T-cell (primary cell): ENCODE measurements around the gene PRMT3. TPM values are rescaled to one million over a fixed set of nuclear protein-coding genes. Genes with fewer than 3 reads are reported as not detected.
"Not testable (repeated sequence)": the region's sequence is repeated elsewhere in the genome, so short reads cannot be mapped to it uniquely, and the experiment has no call there.

Experiments
- ATAC-seq, 4 experiments: fragments of 200-7000 bp in 3 of 4; fragments of 150-1000 bp in 1 of 4; cut with Tn5 transposase; replicated peaks in 1 of 4; 1 replicate in 3 of 4; 2 replicates in 1 of 4; pipeline ENCODE4 v1.10.0; 2021; ENCODE audit warnings: moderate library complexity in 3 of 4, mild to moderate bottlenecking in 2 of 4, moderate number of reproducible peaks in 1 of 4
- CTCF ChIA-PET, 2 donors: fragments of 300-600 bp; sonication (Branson Sonifier 250); formaldehyde crosslinking; loops; one replicate each; lab custom pipeline; 2022; ENCODE audit warnings: antibody characterized with exemption in 2 of 2; lab: Charles Lee
- POLR2A ChIA-PET, 2 donors: fragments of 300-600 bp; sonication (Branson Sonifier 250); formaldehyde crosslinking; loops; one replicate each; lab custom pipeline; 2022; ENCODE audit warnings: antibody characterized with exemption in 2 of 2; lab: Charles Lee
- DNase-seq, 35 experiments: peaks; one replicate each; pipeline versions ENCODE4 v3.0.0 to v3.0.0-alpha.2; 2013 to 2023
- H3K27ac ChIP-seq: one replicate; pipeline ENCODE4 v1.5.1; 2013; ENCODE audit warnings: low read length
- H3K27me3 ChIP-seq, 2 experiments: replicated peaks in 1 of 2; 1 replicate in 1 of 2; 2 replicates in 1 of 2; pipeline versions ENCODE4 v1.6.1 to v1.7.0; 2013; ENCODE audit warnings: low read length in 1 of 2, mixed read lengths in 1 of 2; ENCODE audit not compliant: control insufficient read depth in 2 of 2, insufficient read depth in 2 of 2; ENCODE audit errors: extremely low read depth in 1 of 2
- H3K36me3 ChIP-seq, 2 donors: 1 replicate in 1 of 2; 2 replicates in 1 of 2; pipeline versions ENCODE4 v1.6.1 to v1.7.0; 2013; ENCODE audit warnings: low read length in 1 of 2; ENCODE audit not compliant: control insufficient read depth in 2 of 2, insufficient read depth in 1 of 2; ENCODE audit errors: extremely low read depth in 1 of 2
- H3K4me1 ChIP-seq, 2 experiments: 1 replicate in 1 of 2; 2 replicates in 1 of 2; pipeline versions ENCODE4 v1.6.1 to v1.7.0; 2013; ENCODE audit warnings: low read length in 2 of 2, mixed read lengths in 1 of 2; ENCODE audit not compliant: insufficient read depth in 2 of 2, control insufficient read depth in 1 of 2; ENCODE audit errors: extremely low read depth in 1 of 2
- H3K4me3 ChIP-seq, 2 donors: 1 replicate in 1 of 2; 2 replicates in 1 of 2; pipeline versions ENCODE4 v1.5.1 to v1.7.0; 2013; ENCODE audit warnings: mild to moderate bottlenecking in 2 of 2, low read length in 1 of 2, moderate library complexity in 1 of 2; ENCODE audit not compliant: control insufficient read depth in 1 of 2; ENCODE audit errors: extremely low read depth in 1 of 2
- H3K9me3 ChIP-seq: 2 replicates; pipeline ENCODE4 v1.7.0; 2013
- H3K27ac Mint-ChIP-seq, 2 donors: one replicate each; pipeline ENCODE4 v1.8.0; 2020 to 2021; ENCODE audit warnings: mild to moderate bottlenecking in 2 of 2, mixed read lengths in 2 of 2
- H3K27me3 Mint-ChIP-seq, 2 donors: one replicate each; pipeline ENCODE4 v1.8.0; 2021 to 2022; ENCODE audit warnings: mixed read lengths in 2 of 2
- H3K36me3 Mint-ChIP-seq: one replicate; pipeline ENCODE4 v1.8.0; 2021; ENCODE audit warnings: mixed read lengths
- H3K4me1 Mint-ChIP-seq, 3 donors: one replicate each; pipeline ENCODE4 v1.8.0; 2020 to 2022; ENCODE audit warnings: mixed read lengths in 3 of 3, mild to moderate bottlenecking in 1 of 3
- H3K4me3 Mint-ChIP-seq, 3 donors: one replicate each; pipeline ENCODE4 v1.8.0; 2020 to 2022; ENCODE audit warnings: mild to moderate bottlenecking in 3 of 3, mixed read lengths in 3 of 3, moderate library complexity in 3 of 3
- H3K9me3 Mint-ChIP-seq, 3 donors: one replicate each; pipeline ENCODE4 v1.8.0; 2020 to 2022; ENCODE audit warnings: mixed read lengths in 3 of 3
- WGBS: methylation state at CpG from one replicate; pipeline ENCODE4 v1.1.5; 2013; ENCODE audit warnings: missing lambda C conversion rate; ENCODE audit not compliant: insufficient coverage; 5-methylcytosine and 5-hydroxymethylcytosine counted together
- total RNA-seq, 35 experiments: library from RNA in 6 of 35; stranded (reverse) in 6 of 35; fragments of 120-200 nt in 1 of 35; gene quantifications; one replicate each; pipeline versions ENCODE4 v1.2.1 to v1.2.4 and lab custom pipeline; 2013 to 2026

The PRMT3 gene
- total RNA-seq, 5 donors from 2014 or later (not counting 1 experiment from before 2014, with no cell fraction given): 12.9 to 19.5 (median 17.2) TPM

- not testable (repeated sequence) for H3K27me3 ChIP-seq, H3K4me1 Mint-ChIP-seq, H3K27ac Mint-ChIP-seq, H3K9me3 Mint-ChIP-seq, H3K27ac ChIP-seq, H3K9me3 ChIP-seq, H3K4me3 Mint-ChIP-seq, H3K4me1 ChIP-seq, H3K4me3 ChIP-seq, H3K36me3 ChIP-seq, H3K27me3 Mint-ChIP-seq, ATAC-seq, DNase-seq
- POLR2A ChIA-PET: interaction anchor here in 1 of 2 donors (0.7 kb wide), 1 partner anchor 398 kb away, joined by 3 read pairs; no protein-coding TSS in a partner anchor
- WGBS: no CpG with 5 or more reads among the region's 1 CpG
- peaks cover 58% of the 10 kb centered on the region for H3K36me3 Mint-ChIP-seq
- CTCF ChIA-PET: interaction anchor here in 1 of 2 donors (0.5 kb wide), 1 partner anchor 75 kb away, joined by 3 read pairs; no protein-coding TSS in a partner anchor
Measured at GRCh38 chr11:20484416-20484815, 96.9 kb downstream of the PRMT3 start.

- DNase-seq (no peak), ATAC-seq (no peak)
- Mint-ChIP-seq H3K9me3 (peaks cover 0 to 6% (median 0%) of the 10 kb centered on the region in 3 donors), H3K4me3 (no peak overlapping the region), H3K4me1 (peaks cover 0 to 6% (median 0%) of the 10 kb centered on the region in 3 donors), H3K27ac (no peak overlapping the region), H3K36me3 (peaks cover 36% of the 10 kb centered on the region), H3K27me3 (no peaks in the 10 kb centered on the region)
- no peak overlapping the region for H3K4me3 ChIP-seq
- ChIA-PET CTCF (no interaction called here), POLR2A (no interaction called here)
- peaks cover 2% of the 10 kb centered on the region for H3K9me3 ChIP-seq
- no peak overlapping the region for H3K27ac ChIP-seq
- no CpG with 5 or more reads among the region's 1 CpG for WGBS
- H3K27me3 ChIP-seq: no peaks in the 10 kb centered on the region
- H3K4me1 ChIP-seq: no peaks in the 10 kb centered on the region
- no peaks in the 10 kb centered on the region for H3K36me3 ChIP-seq
Measured at GRCh38 chr11:20488352-20488751, 100.8 kb downstream of the PRMT3 start.

- no CpG with 5 or more reads among the region's 1 CpG for WGBS
- peaks cover 24% of the 10 kb centered on the region for H3K36me3 Mint-ChIP-seq
- no peak for ATAC-seq
- H3K9me3 ChIP-seq: no peaks in the 10 kb centered on the region
- H3K27me3 Mint-ChIP-seq: no peaks in the 10 kb centered on the region
- H3K27ac Mint-ChIP-seq: no peak overlapping the region
- ChIA-PET CTCF (no interaction called here), POLR2A (no interaction called here)
- DNase-seq: no peak
- no peak overlapping the region for H3K4me3 ChIP-seq
- H3K4me1 ChIP-seq: no peaks in the 10 kb centered on the region
- peaks cover 0 to 6% (median 0%) of the 10 kb centered on the region in 3 donors for H3K4me1 Mint-ChIP-seq
- H3K27ac ChIP-seq: no peak overlapping the region
- no peak overlapping the region for H3K4me3 Mint-ChIP-seq
- no peaks in the 10 kb centered on the region for H3K27me3 ChIP-seq
- H3K9me3 Mint-ChIP-seq: no peaks in the 10 kb centered on the region
- H3K36me3 ChIP-seq: peaks cover 0 to 5% of the 10 kb centered on the region in 2 donors
Measured at GRCh38 chr11:20489948-20490347, 102.4 kb downstream of the PRMT3 start.

DNA sequence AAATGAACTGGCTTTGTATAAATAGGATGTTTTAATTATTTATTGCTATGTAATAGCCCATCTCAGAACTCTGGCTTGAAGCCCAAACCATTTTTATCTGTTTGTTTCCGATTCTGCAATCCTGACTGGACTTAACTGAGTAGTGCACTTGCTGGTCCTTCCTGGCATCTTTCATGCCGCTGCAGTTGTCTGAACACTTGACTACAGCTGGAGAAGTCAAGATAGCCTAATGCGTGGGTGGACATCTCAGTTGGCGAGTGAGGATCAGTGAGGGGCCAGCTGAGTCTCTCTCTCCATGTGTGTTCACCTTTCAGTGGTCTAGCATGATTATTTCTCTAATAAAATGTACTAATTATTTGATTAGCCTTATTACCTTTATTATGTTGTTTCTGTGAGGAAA is 105.8 kb downstream of the PRMT3 start:
- Histone ChIP-seq H3K36me3 (peaks cover 0 to 22% of the 10 kb centered on the region in 2 donors), H3K4me1 (no peaks in the 10 kb centered on the region), H3K9me3 (no peaks in the 10 kb centered on the region), H3K4me3 (no peak overlapping the region), H3K27ac (no peak overlapping the region), H3K27me3 (no peaks in the 10 kb centered on the region)
- CTCF ChIA-PET: no interaction called here
- Mint-ChIP-seq H3K27me3 (no peaks in the 10 kb centered on the region), H3K36me3 (peaks cover 44% of the 10 kb centered on the region), H3K27ac (no peak overlapping the region), H3K4me1 (no peaks in the 10 kb centered on the region), H3K9me3 (no peaks in the 10 kb centered on the region), H3K4me3 (no peak overlapping the region)
- DNase-seq (no peak), ATAC-seq (no peak)
- 100% methylated on average over 4 of the region's 4 CpGs for WGBS
- POLR2A ChIA-PET: no interaction called here

- Mint-ChIP-seq H3K27ac (no peak overlapping the region), H3K27me3 (no peaks in the 10 kb centered on the region), H3K9me3 (no peaks in the 10 kb centered on the region), H3K36me3 (peaks cover 52% of the 10 kb centered on the region), H3K4me3 (no peak overlapping the region), H3K4me1 (no peaks in the 10 kb centered on the region)
- H3K36me3 ChIP-seq: peaks cover 0 to 22% of the 10 kb centered on the region in 2 donors
- ATAC-seq: no peak
- ChIA-PET CTCF (interaction anchor here (0.5 kb wide), 2 partner anchors 139 to 200 kb away, joined by 3 to 4 read pairs; no protein-coding TSS in a partner anchor), POLR2A (no interaction called here)
- WGBS: no CpG with 5 or more reads among the region's 5 CpGs
- no peak overlapping the region for H3K4me3 ChIP-seq
- no peaks in the 10 kb centered on the region for H3K9me3 ChIP-seq
- H3K27me3 ChIP-seq: no peaks in the 10 kb centered on the region
- H3K27ac ChIP-seq: no peak overlapping the region
- no peaks in the 10 kb centered on the region for H3K4me1 ChIP-seq
- no peak for DNase-seq
Measured at GRCh38 chr11:20497124-20497792, 109.7 kb downstream of the PRMT3 start.

GRCh38 chr11:20501252-20501651 is 113.7 kb downstream of the PRMT3 start:
- H3K27me3 ChIP-seq: no peaks in the 10 kb centered on the region
- H3K4me1 ChIP-seq: no peaks in the 10 kb centered on the region
- no peak for ATAC-seq
- H3K36me3 Mint-ChIP-seq: peaks cover 54% of the 10 kb centered on the region
- CTCF ChIA-PET: interaction anchor here in 1 of 2 donors (0.5 kb wide), 1 partner anchor 110 kb away, joined by 3 read pairs; no protein-coding TSS in a partner anchor
- DNase-seq: no peak
- no peaks in the 10 kb centered on the region for H3K9me3 Mint-ChIP-seq
- no peaks in the 10 kb centered on the region for H3K4me1 Mint-ChIP-seq
- H3K27ac ChIP-seq: no peak overlapping the region
- H3K27me3 Mint-ChIP-seq: no peaks in the 10 kb centered on the region
- H3K27ac Mint-ChIP-seq: no peak overlapping the region
- no peak overlapping the region for H3K4me3 ChIP-seq
- POLR2A ChIA-PET: interaction anchor here in 1 of 2 donors (0.6 kb wide), 1 partner anchor 1694 kb away, joined by 3 read pairs; no protein-coding TSS in a partner anchor
- H3K4me3 Mint-ChIP-seq: no peak overlapping the region
- peaks cover 0 to 9% of the 10 kb centered on the region in 2 donors for H3K36me3 ChIP-seq
- no peaks in the 10 kb centered on the region for H3K9me3 ChIP-seq
